Parathyroid adenoma (tissue), 2 donors: Measurements from ENCODE around the gene CYSRT1.

Experiments used
- H2AFZ ChIP-seq: fragments of 300-600 bp; sonication (generic); one replicate; pipeline ENCODE4 v1.7.0; 2017; ENCODE audit warnings: antibody characterized with exemption, mild to moderate bottlenecking
- H3K27ac ChIP-seq: fragments of 300-600 bp; sonication (generic); one replicate; pipeline ENCODE4 v1.7.0; 2017
- H3K27me3 ChIP-seq: fragments of 300-600 bp; sonication (generic); one replicate; pipeline ENCODE4 v1.7.0; 2017; ENCODE audit warnings: low read length; ENCODE audit not compliant: control insufficient read depth, insufficient read depth
- H3K36me3 ChIP-seq: fragments of 300-600 bp; sonication (generic); one replicate; pipeline ENCODE4 v1.7.0; 2017; ENCODE audit warnings: low read length; ENCODE audit not compliant: control insufficient read depth, insufficient read depth
- H3K4me1 ChIP-seq: fragments of 300-600 bp; sonication (generic); one replicate; pipeline ENCODE4 v1.7.0; 2017; ENCODE audit warnings: control low read depth
- H3K4me2 ChIP-seq: fragments of 300-600 bp; sonication (generic); one replicate; pipeline ENCODE4 v1.7.0; 2017; ENCODE audit warnings: low read length
- H3K4me3 ChIP-seq: fragments of 300-600 bp; sonication (generic); one replicate; pipeline ENCODE4 v1.7.0; 2017; ENCODE audit warnings: low read depth, low read length
- H3K79me2 ChIP-seq: fragments of 300-600 bp; sonication (generic); one replicate; pipeline ENCODE4 v1.7.0; 2017; ENCODE audit warnings: control low read depth
- H3K9ac ChIP-seq: fragments of 300-600 bp; sonication (generic); one replicate; pipeline ENCODE4 v1.7.0; 2017; ENCODE audit warnings: mild to moderate bottlenecking
- H3K9me3 ChIP-seq: fragments of 300-600 bp; sonication (generic); one replicate; pipeline ENCODE4 v1.7.0; 2017; ENCODE audit warnings: low read length; ENCODE audit not compliant: control insufficient read depth
- TF ChIP-seq, protein P1 (sequence below): fragments of 300-600 bp; sonication (generic); IDR thresholded peaks from one replicate; pipeline ENCODE4 v1.7.0; 2017; ENCODE audit warnings: antibody characterized with exemption, mild to moderate bottlenecking
- donor health status: primary hyperparathyroidism.

The CYSRT1 gene

GRCh38 chr9:137271696-137272076 lies 46.7 kb downstream of the CYSRT1 start:
- Histone ChIP-seq H3K27me3 (no peaks in the 10 kb centered on the region), H3K27ac (no peak overlapping the region), H3K4me2 (no peak overlapping the region), H2AFZ (no peak overlapping the region), H3K79me2 (no peaks in the 10 kb centered on the region), H3K9ac (no peak overlapping the region), H3K4me3 (no peak overlapping the region), H3K9me3 (no peaks in the 10 kb centered on the region), H3K36me3 (no peaks in the 10 kb centered on the region), H3K4me1 (peaks cover 4% of the 10 kb centered on the region)
- TF ChIP-seq, protein P1, sequence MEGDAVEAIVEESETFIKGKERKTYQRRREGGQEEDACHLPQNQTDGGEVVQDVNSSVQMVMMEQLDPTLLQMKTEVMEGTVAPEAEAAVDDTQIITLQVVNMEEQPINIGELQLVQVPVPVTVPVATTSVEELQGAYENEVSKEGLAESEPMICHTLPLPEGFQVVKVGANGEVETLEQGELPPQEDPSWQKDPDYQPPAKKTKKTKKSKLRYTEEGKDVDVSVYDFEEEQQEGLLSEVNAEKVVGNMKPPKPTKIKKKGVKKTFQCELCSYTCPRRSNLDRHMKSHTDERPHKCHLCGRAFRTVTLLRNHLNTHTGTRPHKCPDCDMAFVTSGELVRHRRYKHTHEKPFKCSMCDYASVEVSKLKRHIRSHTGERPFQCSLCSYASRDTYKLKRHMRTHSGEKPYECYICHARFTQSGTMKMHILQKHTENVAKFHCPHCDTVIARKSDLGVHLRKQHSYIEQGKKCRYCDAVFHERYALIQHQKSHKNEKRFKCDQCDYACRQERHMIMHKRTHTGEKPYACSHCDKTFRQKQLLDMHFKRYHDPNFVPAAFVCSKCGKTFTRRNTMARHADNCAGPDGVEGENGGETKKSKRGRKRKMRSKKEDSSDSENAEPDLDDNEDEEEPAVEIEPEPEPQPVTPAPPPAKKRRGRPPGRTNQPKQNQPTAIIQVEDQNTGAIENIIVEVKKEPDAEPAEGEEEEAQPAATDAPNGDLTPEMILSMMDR = no peak

- Histone ChIP-seq H3K27me3 (no peaks in the 10 kb centered on the region), H3K36me3 (no peaks in the 10 kb centered on the region), H3K79me2 (no peaks in the 10 kb centered on the region), H3K9me3 (no peaks in the 10 kb centered on the region), H3K9ac (no peak overlapping the region), H3K4me1 (peaks cover 4% of the 10 kb centered on the region), H3K4me2 (no peak overlapping the region), H2AFZ (no peak overlapping the region), H3K4me3 (no peak overlapping the region), H3K27ac (no peak overlapping the region)
- TF ChIP-seq, protein P1 = no peak
Observed at GRCh38 chr9:137272241-137273094, 47.5 kb downstream of the CYSRT1 start.

DNA sequence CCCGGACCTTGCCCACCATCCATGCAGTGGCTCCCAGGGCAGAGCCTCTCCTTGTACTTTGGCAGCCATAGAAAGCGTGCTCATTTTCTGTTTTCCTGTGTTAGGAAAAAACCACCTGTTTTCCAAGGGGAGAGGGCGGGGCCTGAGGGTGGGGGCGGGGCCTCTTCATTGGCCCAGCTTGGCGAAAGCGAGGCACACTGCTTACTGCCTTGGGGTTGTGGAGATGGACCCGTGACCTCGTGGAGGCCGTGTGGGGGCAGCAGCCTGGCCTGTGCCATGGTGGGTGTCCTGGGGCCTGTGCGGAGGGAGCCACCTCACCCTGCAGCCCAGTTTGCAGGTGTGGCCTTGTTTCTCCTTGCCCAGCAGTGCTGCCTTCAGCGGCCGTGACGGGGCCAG lies 48.1 kb downstream of the CYSRT1 start:
- peaks cover 4% of the 10 kb centered on the region for H3K4me1 ChIP-seq

GRCh38 chr9:137273611-137274320 lies 48.8 kb downstream of the CYSRT1 start:
- H3K9me3 ChIP-seq = no peaks in the 10 kb centered on the region
- H3K4me2 ChIP-seq = no peak overlapping the region
- H3K4me3 ChIP-seq = no peak overlapping the region
- no peak overlapping the region for H3K27ac ChIP-seq
- TF ChIP-seq, protein P1 = no peak
- H3K9ac ChIP-seq = no peak overlapping the region
- H3K79me2 ChIP-seq = no peaks in the 10 kb centered on the region
- H3K4me1 ChIP-seq = peaks cover 1% of the 10 kb centered on the region
- no peaks in the 10 kb centered on the region for H3K36me3 ChIP-seq
- no peaks in the 10 kb centered on the region for H3K27me3 ChIP-seq
- H2AFZ ChIP-seq = no peak overlapping the region

More for the DNA sequence above, 48.1 kb downstream of the CYSRT1 start:
- H3K4me3 ChIP-seq = no peak overlapping the region
- no peak overlapping the region for H3K9ac ChIP-seq
- H3K27me3 ChIP-seq = no peaks in the 10 kb centered on the region
- H2AFZ ChIP-seq = no peak overlapping the region
- TF ChIP-seq, protein P1 = no peak
- H3K4me2 ChIP-seq = no peak overlapping the region
- no peaks in the 10 kb centered on the region for H3K79me2 ChIP-seq
- H3K9me3 ChIP-seq = no peaks in the 10 kb centered on the region
- H3K27ac ChIP-seq = no peak overlapping the region
- no peaks in the 10 kb centered on the region for H3K36me3 ChIP-seq
